ENCODE measurements around the gene LCMT2.
A peak's percentile ranks its signal among the peaks of the same experiment; 100 is the strongest.

The LCMT2 gene

GRCh38 chr15:43352693-43353382 is 22.5 kb upstream of the LCMT2 start:
- H3K9ac ChIP-seq (ENCODE audit: insufficient read length) = no peak overlapping the region
- no peak overlapping the region for H3K27ac ChIP-seq
- H3K36me3 ChIP-seq (ENCODE audit: insufficient read depth, low read length) = peaks cover 23% of the 10 kb centered on the region
- no peak overlapping the region for H3K4me3 ChIP-seq
- H3K9me3 ChIP-seq (ENCODE audit: low read depth, low read length) = no peaks in the 10 kb centered on the region
- TF ChIP-seq FOXP2 (optimal IDR thresholded peaks at IDR 0.05; ENCODE audit: control extremely low read depth, extremely low read length, insufficient read depth) (no peak), POLR2AphosphoS5 (IDR thresholded peaks at IDR 0.05; ENCODE audit: borderline replicate concordance, low read depth, low read length) (no peak), EZH2 (IDR thresholded peaks at IDR 0.05) (no peak)
- DNase-seq (ENCODE audit: low read depth, low spot score) = no peak

GRCh38 chr15:43347114-43347513 is 16.7 kb upstream of the LCMT2 start:
- no peak for DNase-seq (ENCODE audit: low read depth, low spot score)
- Histone ChIP-seq H3K9me3 (ENCODE audit: low read depth, low read length) (no peaks in the 10 kb centered on the region), H3K36me3 (ENCODE audit: insufficient read depth, low read length) (peaks cover 33% of the 10 kb centered on the region), H3K4me3 (no peak overlapping the region), H3K9ac (ENCODE audit: insufficient read length) (no peak overlapping the region), H3K27ac (no peak overlapping the region)
- TF ChIP-seq FOXP2 (optimal IDR thresholded peaks at IDR 0.05; ENCODE audit: control extremely low read depth, extremely low read length, insufficient read depth) (no peak), EZH2 (IDR thresholded peaks at IDR 0.05) (no peak), POLR2AphosphoS5 (IDR thresholded peaks at IDR 0.05; ENCODE audit: borderline replicate concordance, low read depth, low read length) (no peak)

GRCh38 chr15:43346305-43346704 is 15.9 kb upstream of the LCMT2 start:
- no peak for DNase-seq (ENCODE audit: low read depth, low spot score)
- Histone ChIP-seq H3K36me3 (ENCODE audit: insufficient read depth, low read length) (peaks cover 25% of the 10 kb centered on the region), H3K27ac (no peak overlapping the region), H3K4me3 (no peak overlapping the region), H3K9me3 (ENCODE audit: low read depth, low read length) (no peaks in the 10 kb centered on the region), H3K9ac (ENCODE audit: insufficient read length) (no peak overlapping the region)
- TF ChIP-seq EZH2 (IDR thresholded peaks at IDR 0.05) (no peak), FOXP2 (optimal IDR thresholded peaks at IDR 0.05; ENCODE audit: control extremely low read depth, extremely low read length, insufficient read depth) (no peak), POLR2AphosphoS5 (IDR thresholded peaks at IDR 0.05; ENCODE audit: borderline replicate concordance, low read depth, low read length) (no peak)

- H3K27ac ChIP-seq = peak overlapping the region; percentile 89; the same call in 1 of the 2 replicates
- DNase-seq (ENCODE audit: low read depth, low spot score) = no peak
- H3K9ac ChIP-seq (ENCODE audit: insufficient read length) = peak overlapping the region; percentile 94
- no peak for TF ChIP-seq EZH2 (IDR thresholded peaks at IDR 0.05)
- no peak for TF ChIP-seq POLR2AphosphoS5 (IDR thresholded peaks at IDR 0.05; ENCODE audit: borderline replicate concordance, low read depth, low read length)
- TF ChIP-seq FOXP2 (optimal IDR thresholded peaks at IDR 0.05; ENCODE audit: control extremely low read depth, extremely low read length, insufficient read depth) = no peak
- H3K9me3 ChIP-seq (ENCODE audit: low read depth, low read length) = no peaks in the 10 kb centered on the region
- peaks cover 20% of the 10 kb centered on the region for H3K36me3 ChIP-seq (ENCODE audit: insufficient read depth, low read length)
- H3K4me3 ChIP-seq = peak overlapping the region; percentile 99
Measured at GRCh38 chr15:43330780-43331087, 361 bp upstream of the LCMT2 start.

- Histone ChIP-seq H3K9ac (ENCODE audit: insufficient read length) (peak overlapping the region; percentile 94), H3K9me3 (ENCODE audit: low read depth, low read length) (no peaks in the 10 kb centered on the region), H3K4me3 (peak overlapping the region; percentile 99), H3K36me3 (ENCODE audit: insufficient read depth, low read length) (peaks cover 18% of the 10 kb centered on the region), H3K27ac (peak overlapping the region; percentile 89)
- no peak for DNase-seq (ENCODE audit: low read depth, low spot score)
- no peak for TF ChIP-seq EZH2 (IDR thresholded peaks at IDR 0.05)
- TF ChIP-seq FOXP2 (optimal IDR thresholded peaks at IDR 0.05; ENCODE audit: control extremely low read depth, extremely low read length, insufficient read depth) = no peak
- TF ChIP-seq POLR2AphosphoS5 (IDR thresholded peaks at IDR 0.05; ENCODE audit: borderline replicate concordance, low read depth, low read length) = no peak; the same call in 1 of the 2 replicates
Measured at GRCh38 chr15:43329217-43329959, 985 bp downstream of the LCMT2 start.

- no peak overlapping the region for H3K4me3 ChIP-seq
- no peak overlapping the region for H3K27ac ChIP-seq
Measured at GRCh38 chr15:43325039-43325684, 5.2 kb downstream of the LCMT2 start.

GRCh38 chr15:43318990-43319771 is 11.2 kb downstream of the LCMT2 start:
- TF ChIP-seq POLR2AphosphoS5 (IDR thresholded peaks at IDR 0.05; ENCODE audit: borderline replicate concordance, low read depth, low read length) = no peak
- no peak for TF ChIP-seq FOXP2 (optimal IDR thresholded peaks at IDR 0.05; ENCODE audit: control extremely low read depth, extremely low read length, insufficient read depth)
- TF ChIP-seq EZH2 (IDR thresholded peaks at IDR 0.05) = no peak
- Histone ChIP-seq H3K27ac (no peak overlapping the region), H3K4me3 (no peak overlapping the region), H3K36me3 (ENCODE audit: insufficient read depth, low read length) (no peaks in the 10 kb centered on the region), H3K9ac (ENCODE audit: insufficient read length) (no peak overlapping the region), H3K9me3 (ENCODE audit: low read depth, low read length) (no peaks in the 10 kb centered on the region)
- DNase-seq (ENCODE audit: low read depth, low spot score) = no peak

More at GRCh38 chr15:43325039-43325684, 5.2 kb downstream of the LCMT2 start:
- Histone ChIP-seq H3K9me3 (ENCODE audit: low read depth, low read length) (no peaks in the 10 kb centered on the region), H3K36me3 (ENCODE audit: insufficient read depth, low read length) (peaks cover 12% of the 10 kb centered on the region), H3K9ac (ENCODE audit: insufficient read length) (no peak overlapping the region)
- TF ChIP-seq FOXP2 (optimal IDR thresholded peaks at IDR 0.05; ENCODE audit: control extremely low read depth, extremely low read length, insufficient read depth) (no peak), EZH2 (IDR thresholded peaks at IDR 0.05) (no peak), POLR2AphosphoS5 (IDR thresholded peaks at IDR 0.05; ENCODE audit: borderline replicate concordance, low read depth, low read length) (no peak)
- no peak for DNase-seq (ENCODE audit: low read depth, low spot score)

Data from SK-N-MC (cell line).